Prostate gland (tissue), 2 donors: ENCODE results near the gene CLRN3.

Experiments
- POLR2A ChIP-seq: fragments of 450-650 bp; IDR thresholded peaks from one replicate; pipeline ENCODE4 v1.6.1; 2016; ENCODE audit warnings: antibody characterized with exemption, mild to moderate bottlenecking
- TF ChIP-seq, protein P1 (sequence below), 4 experiments: fragments of 200-600 bp in 2 of 4; fragments of 450-650 bp in 2 of 4; sonication (generic) in 2 of 4; IDR thresholded peaks; 1 replicate in 3 of 4; 2 replicates in 1 of 4; pipeline ENCODE4 v1.5.1; 2016 to 2019; ENCODE audit warnings: antibody characterized with exemption in 4 of 4, mild to moderate bottlenecking in 2 of 4, moderate library complexity in 2 of 4

DNA sequence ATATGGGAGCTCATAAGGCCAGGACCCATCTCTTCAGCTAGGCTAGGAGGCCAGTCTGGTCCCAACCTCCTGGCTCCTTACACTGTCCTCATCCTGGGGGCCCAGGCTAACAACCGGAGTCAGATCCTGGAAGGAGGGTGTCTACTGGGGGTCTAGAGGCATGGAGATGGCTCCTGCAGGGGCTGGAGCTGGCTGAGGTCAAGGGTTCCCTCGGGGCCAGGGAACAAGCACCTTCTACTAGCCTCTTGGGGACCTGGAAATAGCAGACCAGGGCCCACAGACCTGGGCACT lies 37.2 kb downstream of the CLRN3 start:
- TF ChIP-seq, protein P1, sequence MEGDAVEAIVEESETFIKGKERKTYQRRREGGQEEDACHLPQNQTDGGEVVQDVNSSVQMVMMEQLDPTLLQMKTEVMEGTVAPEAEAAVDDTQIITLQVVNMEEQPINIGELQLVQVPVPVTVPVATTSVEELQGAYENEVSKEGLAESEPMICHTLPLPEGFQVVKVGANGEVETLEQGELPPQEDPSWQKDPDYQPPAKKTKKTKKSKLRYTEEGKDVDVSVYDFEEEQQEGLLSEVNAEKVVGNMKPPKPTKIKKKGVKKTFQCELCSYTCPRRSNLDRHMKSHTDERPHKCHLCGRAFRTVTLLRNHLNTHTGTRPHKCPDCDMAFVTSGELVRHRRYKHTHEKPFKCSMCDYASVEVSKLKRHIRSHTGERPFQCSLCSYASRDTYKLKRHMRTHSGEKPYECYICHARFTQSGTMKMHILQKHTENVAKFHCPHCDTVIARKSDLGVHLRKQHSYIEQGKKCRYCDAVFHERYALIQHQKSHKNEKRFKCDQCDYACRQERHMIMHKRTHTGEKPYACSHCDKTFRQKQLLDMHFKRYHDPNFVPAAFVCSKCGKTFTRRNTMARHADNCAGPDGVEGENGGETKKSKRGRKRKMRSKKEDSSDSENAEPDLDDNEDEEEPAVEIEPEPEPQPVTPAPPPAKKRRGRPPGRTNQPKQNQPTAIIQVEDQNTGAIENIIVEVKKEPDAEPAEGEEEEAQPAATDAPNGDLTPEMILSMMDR (IDR thresholded peaks at IDR 0.05), result no peak
- no peak for TF ChIP-seq POLR2A
